Measurements from ENCODE around the gene SNX13.
A peak's percentile ranks its signal among the peaks of the same experiment; 100 is the strongest.

SNX13 gene

GRCh38 chr7:17946591-17946990, 6.3 kb upstream of the SNX13 start:
- peak; percentile 65 for FAIRE-seq

- no peak for FAIRE-seq
Observed at GRCh38 chr7:17944720-17945119, 4.4 kb upstream of the SNX13 start.

- no peak for FAIRE-seq
Observed at GRCh38 chr7:17943006-17943405, 2.7 kb upstream of the SNX13 start.

- no peak for FAIRE-seq
Observed at GRCh38 chr7:17942231-17942630, 1.9 kb upstream of the SNX13 start.

GRCh38 chr7:17940951-17941431, 697 bp upstream of the SNX13 start:
- no peak for FAIRE-seq

- no peak for FAIRE-seq
Observed at GRCh38 chr7:17939606-17940301, 540 bp downstream of the SNX13 start.

GRCh38 chr7:17939211-17939605, 1.1 kb downstream of the SNX13 start:
- no peak for FAIRE-seq

GRCh38 chr7:17937506-17938120, 2.7 kb downstream of the SNX13 start:
- FAIRE-seq, result no peak

- no peak for FAIRE-seq
Observed at GRCh38 chr7:17936321-17936720, 4.0 kb downstream of the SNX13 start.

- no peak for FAIRE-seq
Observed at GRCh38 chr7:17934612-17935240, 5.6 kb downstream of the SNX13 start.

- FAIRE-seq, result no peak
Observed at GRCh38 chr7:17934094-17934493, 6.2 kb downstream of the SNX13 start.

GRCh38 chr7:17932770-17933169, 7.5 kb downstream of the SNX13 start:
- FAIRE-seq, result no peak

GRCh38 chr7:17931069-17931468, 9.2 kb downstream of the SNX13 start:
- FAIRE-seq, result no peak

- FAIRE-seq, result no peak
Observed at GRCh38 chr7:17930546-17930945, 9.7 kb downstream of the SNX13 start.

- peak; percentile 27 for FAIRE-seq
Observed at GRCh38 chr7:17929647-17930395, 10.5 kb downstream of the SNX13 start.

- no peak for FAIRE-seq
Observed at GRCh38 chr7:17928055-17928454, 12.2 kb downstream of the SNX13 start.

GRCh38 chr7:17921857-17922416, 18.4 kb downstream of the SNX13 start:
- no peak for FAIRE-seq

- no peak for FAIRE-seq
Observed at GRCh38 chr7:17917842-17918241, 22.5 kb downstream of the SNX13 start.

- FAIRE-seq, result no peak
Observed at GRCh38 chr7:17916786-17917185, 23.5 kb downstream of the SNX13 start.

GRCh38 chr7:17915796-17916195, 24.5 kb downstream of the SNX13 start:
- FAIRE-seq, result no peak

GRCh38 chr7:17915168-17915567, 25.1 kb downstream of the SNX13 start:
- no peak for FAIRE-seq

- FAIRE-seq, result no peak
Observed at GRCh38 chr7:17913250-17913649, 27.0 kb downstream of the SNX13 start.

Measured in islet of Langerhans (tissue), 1 donor.